MM.1S (cell line): Measurements from ENCODE around the gene CDC27.

Experiments
- EZH2 ChIP-seq: fragments of 300-600 bp; sonication (generic); optimal IDR thresholded peaks from 2 replicates; pipeline ENCODE3; 2017; ENCODE audit warnings: low read depth, mild to moderate bottlenecking, antibody characterized with exemption, low read length, mixed read lengths
- EZH2phosphoT487 ChIP-seq: fragments of 300-600 bp; sonication (generic); IDR thresholded peaks from 2 replicates; pipeline ENCODE4 v1.6.1; 2018; ENCODE audit warnings: antibody characterized with exemption, low read length
- TF ChIP-seq, protein P1 (sequence below): fragments of 300-600 bp; sonication (generic); IDR thresholded peaks from 2 replicates; pipeline ENCODE4 v1.5.1; 2016; ENCODE audit warnings: antibody characterized with exemption, low read length, mixed read lengths

DNA sequence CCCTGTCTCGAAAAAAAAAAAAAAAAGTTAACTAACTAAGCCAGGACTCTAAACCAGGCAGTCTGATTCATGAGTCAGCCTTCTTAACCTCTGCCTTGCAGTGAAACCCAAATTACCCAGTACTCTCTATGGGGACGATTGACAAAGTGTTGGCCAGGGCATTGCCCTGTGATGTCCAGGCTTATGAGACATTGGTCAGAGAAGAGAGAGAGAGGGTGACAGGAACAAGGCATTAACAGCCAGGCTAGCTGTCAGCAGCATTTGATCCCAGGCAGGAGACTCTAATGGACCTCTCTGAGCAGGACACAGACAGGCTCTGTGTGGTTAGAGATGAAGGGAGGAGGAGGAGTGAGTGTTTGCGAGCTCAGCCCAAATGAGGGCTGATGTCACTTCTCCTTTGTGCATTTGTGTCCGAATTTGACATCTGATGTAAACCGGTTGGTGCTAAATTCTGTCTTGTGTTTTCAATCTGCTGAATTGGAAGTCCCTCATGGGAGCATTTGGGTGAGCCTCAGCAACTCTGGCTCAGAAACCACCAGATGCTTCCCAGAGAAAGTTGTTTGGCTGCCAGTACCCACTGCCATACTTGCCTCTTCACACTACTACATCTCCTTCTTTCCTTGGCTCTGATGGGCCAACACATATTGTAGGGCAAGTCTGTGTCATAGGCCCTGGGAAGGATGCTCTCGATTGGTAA, 15.8 kb upstream of the CDC27 start:
- TF ChIP-seq, protein P1, sequence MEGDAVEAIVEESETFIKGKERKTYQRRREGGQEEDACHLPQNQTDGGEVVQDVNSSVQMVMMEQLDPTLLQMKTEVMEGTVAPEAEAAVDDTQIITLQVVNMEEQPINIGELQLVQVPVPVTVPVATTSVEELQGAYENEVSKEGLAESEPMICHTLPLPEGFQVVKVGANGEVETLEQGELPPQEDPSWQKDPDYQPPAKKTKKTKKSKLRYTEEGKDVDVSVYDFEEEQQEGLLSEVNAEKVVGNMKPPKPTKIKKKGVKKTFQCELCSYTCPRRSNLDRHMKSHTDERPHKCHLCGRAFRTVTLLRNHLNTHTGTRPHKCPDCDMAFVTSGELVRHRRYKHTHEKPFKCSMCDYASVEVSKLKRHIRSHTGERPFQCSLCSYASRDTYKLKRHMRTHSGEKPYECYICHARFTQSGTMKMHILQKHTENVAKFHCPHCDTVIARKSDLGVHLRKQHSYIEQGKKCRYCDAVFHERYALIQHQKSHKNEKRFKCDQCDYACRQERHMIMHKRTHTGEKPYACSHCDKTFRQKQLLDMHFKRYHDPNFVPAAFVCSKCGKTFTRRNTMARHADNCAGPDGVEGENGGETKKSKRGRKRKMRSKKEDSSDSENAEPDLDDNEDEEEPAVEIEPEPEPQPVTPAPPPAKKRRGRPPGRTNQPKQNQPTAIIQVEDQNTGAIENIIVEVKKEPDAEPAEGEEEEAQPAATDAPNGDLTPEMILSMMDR: no peak
- TF ChIP-seq EZH2phosphoT487: no peak
- TF ChIP-seq EZH2: no peak
